Urothelium cell line (cell line): ENCODE data around the gene HLTF.

Experiments
- DNase-seq: peaks from one replicate; pipeline ENCODE4 v3.0.0; 2011; ENCODE audit warnings: low spot score, mixed read lengths
- FAIRE-seq: peaks from 2 replicates; lab custom pipeline; 2011; peaks lifted over from hg19 to GRCh38; lab: Jason Lieb, UNC

HLTF gene

GRCh38 chr3:149087208-149087607 is 875 bp upstream of the HLTF start:
- no peak for FAIRE-seq
- DNase-seq, result no peak

- FAIRE-seq (no peak), DNase-seq (no peak)
These were observed 503 bp downstream of the HLTF start for GRCh38 chr3:149085828-149086231.

DNA sequence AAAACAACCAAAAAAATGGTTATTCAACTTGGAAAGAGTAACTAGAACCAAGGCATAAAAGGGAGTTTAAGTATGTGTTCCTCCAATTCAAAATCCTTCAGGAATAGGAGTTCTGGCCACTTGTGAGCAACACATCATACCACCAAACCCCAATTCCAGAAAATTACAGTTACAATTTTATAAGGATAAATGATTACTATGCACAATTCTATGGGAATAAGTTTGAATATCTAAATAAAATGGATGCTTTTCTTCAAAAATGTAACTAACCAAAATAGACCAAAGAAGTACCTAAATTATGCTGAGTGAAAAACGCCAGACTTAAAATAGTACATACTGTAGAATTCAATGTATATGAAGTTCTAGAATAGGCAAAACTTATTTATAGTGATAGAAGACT is 4.6 kb downstream of the HLTF start:
- DNase-seq (no peak), FAIRE-seq (no peak)

GRCh38 chr3:149080699-149081091 is 5.6 kb downstream of the HLTF start:
- DNase-seq (no peak), FAIRE-seq (no peak)

DNA sequence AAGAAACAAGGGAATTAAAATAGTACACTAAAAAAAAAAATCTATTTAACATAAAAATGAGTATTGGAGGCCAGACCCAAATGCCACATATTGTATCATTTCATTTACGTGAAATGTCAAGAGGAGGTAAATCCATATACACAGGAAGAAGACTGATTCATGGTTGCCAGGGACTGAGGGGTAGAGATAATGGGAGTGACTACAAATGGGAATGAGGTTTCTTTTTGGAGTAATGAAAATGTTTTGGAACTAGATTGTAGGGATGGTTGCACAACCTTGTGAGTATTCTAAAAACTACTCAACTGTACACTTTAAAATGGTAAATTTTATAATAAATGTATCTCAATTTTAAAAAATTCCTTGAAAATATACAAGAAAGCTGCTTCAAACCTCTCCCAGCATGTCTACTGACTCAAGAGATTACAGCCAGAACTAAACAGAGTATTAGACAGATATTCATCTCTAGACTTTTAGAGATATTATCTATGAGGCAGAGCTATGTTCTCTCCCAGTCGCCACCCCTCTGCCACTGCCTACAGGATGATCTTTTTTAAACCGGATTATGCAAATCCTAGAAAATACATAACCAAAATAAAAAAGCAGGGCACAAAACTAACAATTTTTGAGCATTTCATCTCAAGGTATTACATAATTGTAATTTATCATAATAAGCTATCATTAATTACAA is 6.2 kb downstream of the HLTF start:
- no peak for FAIRE-seq

DNA sequence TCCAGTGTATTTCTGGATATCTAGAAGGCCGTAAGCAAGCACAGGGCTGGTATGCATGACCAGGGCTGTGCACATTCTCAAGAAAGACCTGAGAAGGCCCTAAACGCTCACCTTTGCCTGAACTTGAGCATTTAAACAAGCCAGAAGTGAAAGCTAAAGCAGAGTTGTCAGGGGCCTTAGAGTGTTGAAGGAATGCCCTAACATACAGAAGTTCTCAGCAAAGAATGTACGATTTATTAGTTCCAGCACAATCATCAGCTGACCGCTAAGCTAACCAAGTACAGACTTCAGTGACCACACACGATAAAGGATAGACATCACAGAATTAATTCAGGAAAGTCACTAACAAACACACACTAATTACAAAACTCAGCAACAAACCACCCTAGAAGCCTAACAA is 8.7 kb downstream of the HLTF start:
- no peak for FAIRE-seq
- DNase-seq, result no peak

More for the DNA sequence above, 6.2 kb downstream of the HLTF start:
- DNase-seq, result no peak

DNA sequence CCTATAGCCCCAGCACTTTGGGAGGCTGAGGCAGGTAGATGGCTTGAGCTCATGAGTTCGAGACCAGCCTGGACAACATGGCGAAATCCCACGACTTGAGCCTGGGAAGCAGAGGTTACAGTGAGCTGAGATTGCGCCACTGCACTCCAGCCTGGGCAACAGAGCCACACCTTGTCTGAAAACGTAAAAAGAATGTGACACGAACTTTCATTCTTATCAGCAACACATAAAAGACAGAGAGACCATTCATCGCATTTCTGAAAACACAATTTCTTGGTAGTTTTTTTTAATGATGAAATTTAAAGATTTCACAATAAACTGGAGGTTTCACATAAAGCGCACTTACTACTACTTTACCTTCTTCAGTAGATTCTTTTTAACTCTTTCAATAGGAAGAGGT is 18.4 kb downstream of the HLTF start:
- DNase-seq (no peak), FAIRE-seq (no peak)

DNA sequence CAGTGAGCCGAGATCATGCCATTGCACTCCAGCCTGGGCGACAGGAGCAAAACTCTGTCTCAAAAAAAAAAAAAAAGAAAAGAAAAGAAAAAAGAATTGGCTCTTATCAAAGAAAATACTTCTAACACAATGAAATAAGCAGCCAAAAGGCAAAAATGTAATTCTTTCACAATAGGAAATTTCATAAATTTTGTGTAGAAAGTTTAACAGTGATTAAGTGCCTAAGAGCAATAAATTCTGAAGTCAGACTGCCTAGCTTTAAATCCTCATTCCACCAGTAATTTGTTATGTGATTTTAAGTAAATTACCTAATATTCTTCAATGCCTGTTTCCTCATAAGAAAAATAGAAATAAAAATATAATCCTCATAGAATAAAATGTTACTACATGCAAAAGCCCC is 24.6 kb downstream of the HLTF start:
- no peak for FAIRE-seq
- no peak for DNase-seq

DNA sequence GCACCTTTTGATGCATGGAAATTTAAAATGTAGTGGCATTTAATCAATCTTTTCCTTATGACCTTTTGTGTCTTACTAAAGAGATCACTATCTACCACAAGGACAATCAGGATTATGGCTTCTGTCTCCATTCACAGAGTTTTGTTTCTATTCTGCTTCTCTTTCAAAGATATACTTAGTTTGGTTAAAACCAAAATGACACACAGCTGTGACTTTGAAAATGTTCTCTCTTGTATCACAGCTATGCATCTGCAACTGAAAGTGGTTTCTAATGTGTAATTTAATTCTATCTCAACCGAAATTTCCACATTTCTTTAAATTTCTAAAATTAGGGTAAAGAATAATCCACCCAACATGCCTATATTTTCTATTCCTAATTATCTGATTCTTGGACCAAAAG is 27.7 kb downstream of the HLTF start:
- DNase-seq (no peak), FAIRE-seq (no peak)

DNA sequence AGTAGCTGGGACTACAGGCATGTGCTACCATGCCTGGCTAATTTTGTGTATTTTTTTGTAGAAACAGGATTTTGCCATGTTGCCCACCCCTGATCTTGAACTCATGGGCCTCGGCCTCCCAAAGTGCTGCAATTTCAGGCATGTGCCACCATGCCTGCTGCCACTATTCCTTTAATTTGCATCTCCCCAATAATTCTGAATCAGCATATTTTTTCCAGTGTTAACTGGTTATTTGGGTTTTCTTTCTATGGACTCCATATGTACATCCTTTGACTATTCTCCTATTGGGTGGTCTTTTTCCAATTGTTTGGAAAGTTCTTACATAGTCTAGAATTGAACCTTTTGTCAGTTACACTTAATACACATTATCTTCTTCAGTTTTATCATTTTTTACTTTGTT is 28.1 kb downstream of the HLTF start:
- DNase-seq, result no peak
- FAIRE-seq, result no peak

DNA sequence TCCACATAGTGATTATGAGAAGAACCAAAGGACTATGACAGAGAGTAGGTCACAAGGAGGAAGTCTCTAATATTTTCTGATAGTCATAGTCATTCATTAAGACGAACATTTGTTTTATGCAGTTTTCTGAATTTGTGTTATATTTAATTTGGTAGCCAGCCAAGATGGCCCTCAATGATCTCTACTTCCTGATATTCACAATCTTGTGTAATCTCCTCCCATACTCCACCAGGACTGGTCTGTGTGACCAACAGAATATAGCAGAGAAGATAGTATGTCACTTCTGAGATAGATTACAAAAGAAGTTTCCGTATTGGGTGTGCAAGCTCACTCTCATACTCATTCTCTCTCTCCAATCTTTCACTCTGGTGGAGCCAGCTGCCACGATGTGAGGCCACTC is 30.8 kb downstream of the HLTF start:
- FAIRE-seq (no peak), DNase-seq (no peak)

DNA sequence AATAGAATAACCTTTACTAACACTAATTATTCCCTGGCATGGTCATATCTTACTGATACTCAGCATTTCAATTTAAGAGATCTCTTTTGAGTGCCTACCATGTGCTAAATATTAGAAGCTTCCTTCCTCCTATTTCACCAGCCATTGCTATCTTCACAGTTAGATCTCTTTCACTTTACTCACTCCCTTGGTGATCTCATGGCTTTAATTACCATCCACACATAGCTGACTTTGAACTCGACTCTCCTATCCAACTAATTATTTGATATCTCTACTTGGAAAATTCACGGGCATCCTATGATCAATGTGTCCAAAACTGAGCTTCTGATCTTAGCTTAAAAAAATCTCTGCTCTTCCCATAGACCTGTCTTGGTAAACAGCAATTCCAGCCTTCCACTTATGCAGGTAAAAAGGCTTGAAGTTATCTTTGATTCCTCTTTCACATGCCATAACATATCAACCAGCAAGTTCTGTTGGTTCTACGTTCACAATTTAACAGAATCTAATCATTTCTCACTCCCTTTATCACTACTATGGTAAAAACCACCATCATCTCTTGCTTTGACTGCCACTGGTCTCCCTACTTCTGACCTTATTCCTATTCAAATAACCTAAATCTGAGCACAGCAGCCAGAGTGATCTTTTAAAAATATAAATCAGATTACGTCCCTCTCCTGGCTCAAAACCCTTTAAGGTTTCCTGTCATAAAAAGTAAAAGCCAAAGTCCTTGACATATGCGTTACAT is 41.8 kb downstream of the HLTF start:
- FAIRE-seq (no peak), DNase-seq (no peak)

DNA sequence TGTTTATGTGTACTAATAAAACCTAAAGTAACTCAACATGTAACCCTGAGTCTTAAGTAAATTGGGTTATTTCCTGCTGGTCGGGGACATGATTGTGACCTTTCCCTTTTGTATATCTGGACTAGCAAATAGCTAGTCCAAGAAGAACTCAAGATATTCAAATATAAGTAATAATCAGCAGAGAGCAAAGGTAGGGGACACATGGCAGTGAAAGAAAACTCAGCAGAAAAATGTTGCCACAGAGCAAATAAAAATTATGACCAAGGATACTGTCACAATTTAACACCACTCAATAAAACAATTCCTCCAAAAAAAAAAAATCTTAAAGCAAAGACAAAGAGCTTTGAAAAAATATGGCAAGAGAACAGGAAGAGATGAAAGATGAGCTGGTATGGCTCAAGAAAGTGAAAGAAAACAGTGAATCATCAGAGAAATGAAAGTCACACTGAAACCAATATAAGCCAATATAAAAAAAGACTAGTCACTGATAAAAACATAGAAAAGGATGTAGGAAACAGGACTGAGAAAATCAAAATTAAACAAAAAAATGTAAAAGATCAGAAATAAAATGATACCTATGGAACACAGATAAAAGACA is 43.4 kb downstream of the HLTF start:
- FAIRE-seq, result no peak
- DNase-seq, result no peak

DNA sequence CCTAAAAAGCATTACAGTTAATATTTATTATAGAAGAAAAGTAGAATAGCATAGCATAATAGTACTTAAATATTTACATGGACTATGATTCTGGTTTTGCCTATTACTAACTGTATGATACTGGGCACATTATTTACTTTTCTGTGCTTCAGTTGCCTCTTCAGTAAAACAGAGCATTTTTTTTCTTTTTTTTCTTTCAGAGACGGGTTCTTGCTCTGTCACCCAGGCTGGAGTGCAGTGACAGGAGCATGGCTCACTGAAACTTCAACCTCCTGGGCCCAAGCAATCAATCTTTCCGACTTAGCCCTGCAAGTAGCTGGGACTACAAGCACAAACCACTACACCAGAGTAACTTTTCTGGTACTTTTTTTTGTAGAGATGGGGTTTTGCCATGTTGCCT is 48.0 kb downstream of the HLTF start:
- FAIRE-seq, result no peak

GRCh38 chr3:149037684-149038083 is 48.6 kb downstream of the HLTF start:
- FAIRE-seq (no peak), DNase-seq (no peak)

More for the DNA sequence above, 48.0 kb downstream of the HLTF start:
- DNase-seq, result no peak

GRCh38 chr3:149031096-149031495 is 55.2 kb downstream of the HLTF start:
- DNase-seq, result no peak
- no peak for FAIRE-seq

- DNase-seq, result no peak
- FAIRE-seq, result no peak
These were observed 59.6 kb downstream of the HLTF start for GRCh38 chr3:149026718-149027117.

- no peak for FAIRE-seq
These were observed 62.4 kb downstream of the HLTF start for GRCh38 chr3:149023951-149024350.

DNA sequence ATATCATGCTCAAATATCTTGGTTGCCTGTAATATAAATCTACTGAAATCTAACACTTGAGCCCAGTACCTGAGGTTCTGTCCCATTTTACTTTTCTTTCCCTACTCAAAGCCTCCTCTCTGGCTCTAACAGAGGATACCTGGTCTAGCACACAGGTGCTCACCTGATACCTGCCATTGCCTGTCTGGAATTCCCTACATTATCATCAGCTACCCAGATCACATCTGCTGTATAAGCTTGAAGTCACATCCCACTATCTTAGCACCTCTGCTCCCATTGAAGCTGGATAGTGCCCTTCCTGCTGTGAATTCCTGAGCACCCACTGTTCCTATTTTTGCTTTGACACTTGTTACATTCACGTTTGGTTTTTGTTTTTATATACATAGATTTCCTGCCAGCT is 64.5 kb downstream of the HLTF start:
- FAIRE-seq, result no peak
- no peak for DNase-seq

More at GRCh38 chr3:149023951-149024350, 62.4 kb downstream of the HLTF start:
- DNase-seq, result no peak

- FAIRE-seq (no peak), DNase-seq (no peak)
These were observed 65.5 kb downstream of the HLTF start for GRCh38 chr3:149020839-149021252.

- no peak for DNase-seq
These were observed 66.0 kb downstream of the HLTF start for GRCh38 chr3:149020196-149020838.

DNA sequence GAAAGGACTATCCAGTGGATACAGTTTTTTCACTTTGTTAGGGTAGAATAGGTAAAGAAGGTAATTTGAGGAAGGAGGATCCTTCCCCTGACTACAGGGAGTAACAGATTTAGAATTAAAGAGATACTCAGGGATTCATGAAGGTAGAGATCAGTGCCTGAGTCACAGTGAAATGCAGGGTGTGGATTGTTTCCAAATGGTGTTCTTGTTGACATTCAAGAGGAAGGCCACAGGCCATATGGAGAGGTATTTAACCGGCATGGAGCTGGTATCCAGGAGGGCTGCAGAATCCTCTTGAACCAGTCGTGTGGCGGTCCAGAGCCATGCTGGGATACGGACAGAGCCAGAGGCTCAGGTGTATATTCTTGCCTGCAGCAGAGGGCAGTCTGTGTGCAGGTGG is 66.8 kb downstream of the HLTF start:
- no peak for FAIRE-seq
- DNase-seq, result no peak

More at GRCh38 chr3:149020196-149020838, 66.0 kb downstream of the HLTF start:
- no peak for FAIRE-seq
